ENCODE results near the gene TPST2. TPM values are rescaled to one million over a fixed set of nuclear protein-coding genes. Genes with fewer than 3 reads are reported as not detected.

Gene TPST2
- total and polyA plus RNA-seq, 2 of the 4 experiments (the other 2 are of a cell fraction): 42.5 to 63.6 TPM

- ChIA-PET CTCF (no interaction called here), POLR2A (ENCODE audit: unreplicated experiment) (no interaction called here)
- H3K4me1 ChIP-seq (ENCODE audit: control insufficient read depth, insufficient read depth, low read length): peaks cover 6% of the 10 kb centered on the region
- no peaks in the 10 kb centered on the region for H3K36me3 ChIP-seq (ENCODE audit: control insufficient read depth, insufficient read depth, low read length)
- TF ChIP-seq NFE2L2 (IDR thresholded peaks at IDR 0.05; ENCODE audit: low read depth, low read length): no peak
- TF ChIP-seq USF2 (IDR thresholded peaks at IDR 0.05; ENCODE audit: low read depth, low read length): no peak
- no peak for TF ChIP-seq MXI1 (IDR thresholded peaks at IDR 0.05; ENCODE audit: borderline replicate concordance, low read depth, low read length)
- TF ChIP-seq MAZ (IDR thresholded peaks at IDR 0.05; ENCODE audit: borderline replicate concordance, low read depth, low read length): no peak
- TF ChIP-seq RFX5 (IDR thresholded peaks at IDR 0.05; ENCODE audit: low read depth, low read length): no peak
- no peak for TF ChIP-seq FOS (IDR thresholded peaks at IDR 0.05; ENCODE audit: low read depth, low read length)
- no peak for TF ChIP-seq SMC3 (IDR thresholded peaks at IDR 0.05; ENCODE audit: low read depth, low read length)
- no peak for TF ChIP-seq BHLHE40 (IDR thresholded peaks at IDR 0.05; ENCODE audit: low read depth, low read length)
- no peak for TF ChIP-seq RCOR1 (IDR thresholded peaks at IDR 0.05; ENCODE audit: insufficient replicate concordance, low read length)
- peak overlapping the region; percentile 15; the same call in 1 of the 2 replicates for H3K14ac ChIP-seq (replicated peaks; ENCODE audit: low read depth, low read length)
- intact Hi-C loops (cut with micrococcal nuclease) (no loop called here), dilution Hi-C loops (cut with HindIII; ENCODE audit: low sequenced_read_pairs, unreplicated experiment) (no loop called here), in situ Hi-C loops (cut with MboI; ENCODE audit: low sequenced_read_pairs) (no loop called here)
- H3K4me3 ChIP-seq (ENCODE audit: insufficient read depth, low read depth, low read length): no peak overlapping the region
- H3K4ac ChIP-seq (ENCODE audit: low read depth, low read length): no peak overlapping the region
- no peak overlapping the region for H3K23ac ChIP-seq (ENCODE audit: low read depth, low read length)
- no peak overlapping the region for H4K91ac ChIP-seq (ENCODE audit: insufficient read depth, low read depth, low read length)
- no peak overlapping the region for H2BK120ac ChIP-seq (ENCODE audit: low read depth, low read length)
- H3K27me3 ChIP-seq (ENCODE audit: control insufficient read depth, insufficient read depth, low read length): no peaks in the 10 kb centered on the region
- no peak overlapping the region for H3K18ac ChIP-seq (ENCODE audit: low read depth, low read length)
- H3K9me3 ChIP-seq (ENCODE audit: control insufficient read depth, insufficient read depth, low read length): no peaks in the 10 kb centered on the region
- peaks cover 18% of the 10 kb centered on the region for H3K9me1 ChIP-seq (ENCODE audit: insufficient read depth, low read length)
- DNase-seq (no peak), ATAC-seq (ENCODE audit: low read depth) (no peak)
- no peak overlapping the region for H2AK9ac ChIP-seq (replicated peaks; ENCODE audit: low read depth, low read length, poor library complexity)
- no peak overlapping the region for H3K56ac ChIP-seq (ENCODE audit: extremely low read depth, insufficient read depth, low read length)
- no peak overlapping the region for H2BK20ac ChIP-seq (ENCODE audit: low read depth, low read length)
- peaks cover 45 to 87% of the 10 kb centered on the region in 2 experiments for H3K79me1 ChIP-seq (ENCODE audit: low read depth in 1 of 2, low read length in 2 of 2)
- BruUV-seq (replicated peaks): no TSS peak
- H2AK5ac ChIP-seq (ENCODE audit: low read depth, low read length): no peak overlapping the region
- no peak overlapping the region for H2AFZ ChIP-seq (replicated peaks; ENCODE audit: low read length, poor library complexity)
- H2BK5ac ChIP-seq (ENCODE audit: low read depth, low read length, poor library complexity, severe bottlenecking): no peak overlapping the region
- H2BK15ac ChIP-seq (ENCODE audit: low read depth, low read length): no peak overlapping the region
- peaks cover 37% of the 10 kb centered on the region for H4K20me1 ChIP-seq (ENCODE audit: insufficient read depth, low read length)
- no peak overlapping the region; the same call in 1 of the 2 replicates for H4K5ac ChIP-seq (ENCODE audit: low read depth, low read length)
- no peak overlapping the region; a peak in 1 of 4 replicates for H4K8ac ChIP-seq (ENCODE audit: low read depth in 2 of 2, low read length in 2 of 2)
- no peak overlapping the region for H3K27ac ChIP-seq (ENCODE audit: insufficient read depth, low read length)
- H3K4me2 ChIP-seq (ENCODE audit: low read depth, low read length): no peak overlapping the region
- WGBS, 2 experiments (ENCODE audit: extremely low coverage in 2 of 2, insufficient read length in 1 of 2): 46% methylated on average over 7 of the region's 10 CpGs; no CpG with 5 or more reads in 1 of the 2 experiments
- H3K9ac ChIP-seq (ENCODE audit: low read depth, low read length): no peak overlapping the region
Measured at GRCh38 chr22:26570115-26570514, 19.8 kb downstream of the TPST2 start.
